ENCODE results near the gene STK24.

The STK24 gene

DNA sequence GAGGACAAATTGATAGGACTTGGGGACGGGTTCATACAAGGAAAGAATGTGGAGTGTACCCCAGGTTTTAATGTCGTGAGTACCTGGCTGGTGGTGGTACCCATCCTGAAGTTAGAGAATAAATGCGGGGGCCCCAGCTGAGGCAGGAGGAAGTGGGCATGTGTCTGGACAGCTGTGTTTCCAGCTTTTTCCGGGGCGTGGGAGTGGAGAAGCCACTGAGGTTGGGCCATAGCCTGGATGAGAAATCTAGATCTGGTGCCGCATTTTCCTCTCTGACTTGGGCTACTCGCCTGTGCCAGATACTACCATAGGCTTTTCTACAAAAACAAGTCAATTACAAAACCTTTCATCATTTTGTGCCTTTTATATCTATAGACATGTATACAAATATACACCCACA, 147.4 kb downstream of the STK24 start:
- TF ChIP-seq ZBTB7A (IDR thresholded peaks at IDR 0.05; ENCODE audit: low read depth) (no peak), CREB1 (IDR thresholded peaks at IDR 0.05; ENCODE audit: low read depth) (no peak), MAX (IDR thresholded peaks at IDR 0.05) (no peak), TCF12 (IDR thresholded peaks at IDR 0.05; ENCODE audit: low read depth) (no peak)
- TF ChIP-seq, protein P1, sequence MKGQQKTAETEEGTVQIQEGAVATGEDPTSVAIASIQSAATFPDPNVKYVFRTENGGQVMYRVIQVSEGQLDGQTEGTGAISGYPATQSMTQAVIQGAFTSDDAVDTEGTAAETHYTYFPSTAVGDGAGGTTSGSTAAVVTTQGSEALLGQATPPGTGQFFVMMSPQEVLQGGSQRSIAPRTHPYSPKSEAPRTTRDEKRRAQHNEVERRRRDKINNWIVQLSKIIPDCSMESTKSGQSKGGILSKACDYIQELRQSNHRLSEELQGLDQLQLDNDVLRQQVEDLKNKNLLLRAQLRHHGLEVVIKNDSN (IDR thresholded peaks at IDR 0.05) = no peak

DNA sequence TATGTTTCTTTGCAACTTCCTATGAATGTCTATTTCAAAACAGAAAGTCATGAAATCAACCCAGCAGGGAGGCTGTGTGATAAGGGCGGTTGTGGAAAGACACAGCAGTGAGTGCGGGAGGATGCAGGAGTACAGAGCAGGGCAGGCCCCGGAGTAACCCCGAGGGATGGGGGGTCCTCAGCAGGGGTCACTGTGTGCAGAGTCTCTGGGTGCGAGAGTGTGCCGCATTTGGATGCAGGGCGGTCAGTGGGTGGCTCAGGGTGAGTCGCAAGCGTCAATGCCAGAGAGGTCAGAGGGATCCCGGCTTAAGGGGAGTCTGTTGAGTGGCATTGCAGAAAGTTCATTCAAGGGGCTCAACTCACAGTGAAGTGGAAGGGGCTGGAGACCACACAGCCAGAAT, 147.8 kb downstream of the STK24 start:
- no peak for TF ChIP-seq FOXM1 (IDR thresholded peaks at IDR 0.05; ENCODE audit: borderline replicate concordance, low read depth)
- TF ChIP-seq, protein P2, sequence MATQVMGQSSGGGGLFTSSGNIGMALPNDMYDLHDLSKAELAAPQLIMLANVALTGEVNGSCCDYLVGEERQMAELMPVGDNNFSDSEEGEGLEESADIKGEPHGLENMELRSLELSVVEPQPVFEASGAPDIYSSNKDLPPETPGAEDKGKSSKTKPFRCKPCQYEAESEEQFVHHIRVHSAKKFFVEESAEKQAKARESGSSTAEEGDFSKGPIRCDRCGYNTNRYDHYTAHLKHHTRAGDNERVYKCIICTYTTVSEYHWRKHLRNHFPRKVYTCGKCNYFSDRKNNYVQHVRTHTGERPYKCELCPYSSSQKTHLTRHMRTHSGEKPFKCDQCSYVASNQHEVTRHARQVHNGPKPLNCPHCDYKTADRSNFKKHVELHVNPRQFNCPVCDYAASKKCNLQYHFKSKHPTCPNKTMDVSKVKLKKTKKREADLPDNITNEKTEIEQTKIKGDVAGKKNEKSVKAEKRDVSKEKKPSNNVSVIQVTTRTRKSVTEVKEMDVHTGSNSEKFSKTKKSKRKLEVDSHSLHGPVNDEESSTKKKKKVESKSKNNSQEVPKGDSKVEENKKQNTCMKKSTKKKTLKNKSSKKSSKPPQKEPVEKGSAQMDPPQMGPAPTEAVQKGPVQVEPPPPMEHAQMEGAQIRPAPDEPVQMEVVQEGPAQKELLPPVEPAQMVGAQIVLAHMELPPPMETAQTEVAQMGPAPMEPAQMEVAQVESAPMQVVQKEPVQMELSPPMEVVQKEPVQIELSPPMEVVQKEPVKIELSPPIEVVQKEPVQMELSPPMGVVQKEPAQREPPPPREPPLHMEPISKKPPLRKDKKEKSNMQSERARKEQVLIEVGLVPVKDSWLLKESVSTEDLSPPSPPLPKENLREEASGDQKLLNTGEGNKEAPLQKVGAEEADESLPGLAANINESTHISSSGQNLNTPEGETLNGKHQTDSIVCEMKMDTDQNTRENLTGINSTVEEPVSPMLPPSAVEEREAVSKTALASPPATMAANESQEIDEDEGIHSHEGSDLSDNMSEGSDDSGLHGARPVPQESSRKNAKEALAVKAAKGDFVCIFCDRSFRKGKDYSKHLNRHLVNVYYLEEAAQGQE (IDR thresholded peaks at IDR 0.05; ENCODE audit: low read depth) = no peak
- TF ChIP-seq TEAD4 (IDR thresholded peaks at IDR 0.05) = no peak
- no peak for TF ChIP-seq ZBTB7A (IDR thresholded peaks at IDR 0.05; ENCODE audit: low read depth)
- TF ChIP-seq RAD21 (IDR thresholded peaks at IDR 0.05; ENCODE audit: low read depth) = no peak
- no peak for TF ChIP-seq CREB1 (IDR thresholded peaks at IDR 0.05; ENCODE audit: low read depth)

GRCh38 chr13:98428256-98428966, 148.5 kb downstream of the STK24 start:
- no peak for TF ChIP-seq EGR1 (IDR thresholded peaks at IDR 0.05)
- no peak for TF ChIP-seq CREB1 (IDR thresholded peaks at IDR 0.05; ENCODE audit: low read depth)
- no peak for TF ChIP-seq MAX (IDR thresholded peaks at IDR 0.05)
- no peak for TF ChIP-seq ZBTB7A (IDR thresholded peaks at IDR 0.05; ENCODE audit: low read depth)
- TF ChIP-seq NFIC (IDR thresholded peaks at IDR 0.05) = no peak
- TF ChIP-seq CEBPB (IDR thresholded peaks at IDR 0.05) = no peak
- no peak for TF ChIP-seq FOXM1 (IDR thresholded peaks at IDR 0.05; ENCODE audit: borderline replicate concordance, low read depth)

- TF ChIP-seq ZBTB7A (IDR thresholded peaks at IDR 0.05; ENCODE audit: low read depth) = no peak
- TF ChIP-seq RAD21 (IDR thresholded peaks at IDR 0.05; ENCODE audit: low read depth) = no peak
- no peak for TF ChIP-seq TCF12 (IDR thresholded peaks at IDR 0.05; ENCODE audit: low read depth)
- no peak for TF ChIP-seq TAF1 (IDR thresholded peaks at IDR 0.05; ENCODE audit: low read depth)
- TF ChIP-seq FOXM1 (IDR thresholded peaks at IDR 0.05; ENCODE audit: borderline replicate concordance, low read depth) = no peak
- TF ChIP-seq CEBPB (IDR thresholded peaks at IDR 0.05) = no peak
- TF ChIP-seq TEAD4 (IDR thresholded peaks at IDR 0.05) = no peak
- TF ChIP-seq EGR1 (IDR thresholded peaks at IDR 0.05) = no peak
- TF ChIP-seq MAX (IDR thresholded peaks at IDR 0.05) = no peak
- no peak for TF ChIP-seq NFIC (IDR thresholded peaks at IDR 0.05)
- TF ChIP-seq CREB1 (IDR thresholded peaks at IDR 0.05; ENCODE audit: low read depth) = no peak
- TF ChIP-seq, protein P2 (IDR thresholded peaks at IDR 0.05; ENCODE audit: low read depth) = no peak
- TF ChIP-seq, protein P1 (IDR thresholded peaks at IDR 0.05) = no peak
- TF ChIP-seq YY1 (IDR thresholded peaks at IDR 0.05; ENCODE audit: low read depth) = no peak
Observed at GRCh38 chr13:98427331-98427995, 149.4 kb downstream of the STK24 start.

DNA sequence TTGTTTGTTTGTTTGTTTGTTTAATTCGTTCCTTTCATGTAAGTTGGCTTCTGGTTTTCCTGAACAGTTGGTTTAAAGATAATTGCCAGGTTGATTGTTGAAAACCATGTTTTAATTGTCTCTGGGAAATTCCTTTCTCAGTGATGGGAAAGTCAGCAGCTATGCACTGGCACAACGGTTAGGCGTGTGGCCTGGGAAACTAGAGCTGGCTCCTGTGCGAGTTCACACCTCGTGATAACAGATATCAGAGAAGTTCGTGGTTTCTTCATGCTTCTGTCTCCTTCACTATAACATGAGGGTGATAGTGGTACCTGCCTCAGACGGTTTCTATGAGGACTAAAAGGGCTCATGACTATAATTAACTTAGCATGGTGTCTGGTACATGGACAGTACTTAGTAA, 153.5 kb downstream of the STK24 start:
- TF ChIP-seq RAD21 (IDR thresholded peaks at IDR 0.05; ENCODE audit: low read depth) (no peak), TAF1 (IDR thresholded peaks at IDR 0.05; ENCODE audit: low read depth) (no peak), EP300 (IDR thresholded peaks at IDR 0.05; ENCODE audit: borderline replicate concordance) (no peak), ZBTB7A (IDR thresholded peaks at IDR 0.05; ENCODE audit: low read depth) (no peak), EGR1 (IDR thresholded peaks at IDR 0.05) (no peak), FOXM1 (IDR thresholded peaks at IDR 0.05; ENCODE audit: borderline replicate concordance, low read depth) (no peak), CEBPB (IDR thresholded peaks at IDR 0.05) (no peak), YY1 (IDR thresholded peaks at IDR 0.05; ENCODE audit: low read depth) (no peak), CREB1 (IDR thresholded peaks at IDR 0.05; ENCODE audit: low read depth) (no peak), MAX (IDR thresholded peaks at IDR 0.05) (no peak), TEAD4 (IDR thresholded peaks at IDR 0.05) (no peak), NFIC (IDR thresholded peaks at IDR 0.05) (no peak), TCF12 (IDR thresholded peaks at IDR 0.05; ENCODE audit: low read depth) (no peak)
- TF ChIP-seq, protein P1 (IDR thresholded peaks at IDR 0.05) = no peak
- TF ChIP-seq, protein P2 (IDR thresholded peaks at IDR 0.05; ENCODE audit: low read depth) = no peak
